Astrocyte (in vitro differentiated cells and primary cell): ENCODE data around the gene ZBTB37. TPM values are rescaled to one million over a fixed set of nuclear protein-coding genes. Genes with fewer than 3 reads are reported as not detected.
"Not testable (repeated sequence)": the region's sequence is repeated elsewhere in the genome, so short reads cannot be mapped to it uniquely, and the experiment has no call there.

Experiments
- DNase-seq: peaks from one replicate; pipeline ENCODE4 v3.0.0-alpha.2; 2010; ENCODE audit warnings: low read depth
- FAIRE-seq: peaks from 2 replicates; lab custom pipeline; 2011; peaks lifted over from hg19 to GRCh38; lab: Jason Lieb, UNC
- H2AFZ ChIP-seq: 2 replicates; pipeline ENCODE4 v1.6.0; 2012; ENCODE audit warnings: low read depth, low read length, inconsistent platforms
- H3K27ac ChIP-seq: 2 replicates; pipeline ENCODE4 v1.5.1; 2011; ENCODE audit warnings: low read depth, low read length, inconsistent platforms
- H3K27me3 ChIP-seq: 2 replicates; pipeline ENCODE4 v1.6.0; 2011; ENCODE audit warnings: low read length, inconsistent platforms; ENCODE audit not compliant: insufficient read depth
- H3K36me3 ChIP-seq: 2 replicates; pipeline ENCODE4 v1.5.1; 2011; ENCODE audit warnings: low read length, inconsistent platforms; ENCODE audit not compliant: insufficient read depth
- H3K4me1 ChIP-seq: 2 replicates; pipeline ENCODE4 v1.5.1; 2011; ENCODE audit warnings: low read length, inconsistent platforms; ENCODE audit not compliant: insufficient read depth
- H3K4me2 ChIP-seq: 2 replicates; pipeline ENCODE4 v1.6.0; 2012; ENCODE audit warnings: low read length, inconsistent platforms
- H3K4me3 ChIP-seq: 2 replicates; pipeline ENCODE4 v1.5.1; 2011; ENCODE audit warnings: low read depth, mild to moderate bottlenecking, low read length, inconsistent platforms; ENCODE audit not compliant: insufficient read depth
- H3K79me2 ChIP-seq: 2 replicates; pipeline ENCODE4 v1.6.0; 2012; ENCODE audit warnings: mild to moderate bottlenecking, low read length, inconsistent platforms; ENCODE audit not compliant: insufficient read depth
- H3K9ac ChIP-seq: 2 replicates; pipeline ENCODE4 v1.6.0; 2012; ENCODE audit warnings: mild to moderate bottlenecking, low read length, inconsistent platforms
- H3K9me3 ChIP-seq: 2 replicates; pipeline ENCODE4 v1.5.1; 2012; ENCODE audit warnings: low read depth, mild to moderate bottlenecking, low read length, inconsistent platforms; ENCODE audit not compliant: insufficient read depth
- H4K20me1 ChIP-seq: 2 replicates; pipeline ENCODE4 v1.6.0; 2012; ENCODE audit warnings: low read length, inconsistent platforms; ENCODE audit not compliant: insufficient read depth
- H3K27ac Mint-ChIP-seq: one replicate; pipeline ENCODE4 v1.8.0; 2021; ENCODE audit warnings: mild to moderate bottlenecking, mixed read lengths; ENCODE audit not compliant: unreplicated experiment
- H3K27me3 Mint-ChIP-seq: one replicate; pipeline ENCODE4 v1.8.0; 2021; ENCODE audit warnings: low read depth, mixed read lengths; ENCODE audit not compliant: unreplicated experiment
- H3K36me3 Mint-ChIP-seq: one replicate; pipeline ENCODE4 v1.8.0; 2021; ENCODE audit warnings: low read depth, mixed read lengths; ENCODE audit not compliant: unreplicated experiment
- H3K4me1 Mint-ChIP-seq: one replicate; pipeline ENCODE4 v1.8.0; 2021; ENCODE audit warnings: low read depth, mixed read lengths; ENCODE audit not compliant: unreplicated experiment
- H3K4me3 Mint-ChIP-seq: one replicate; pipeline ENCODE4 v1.8.0; 2021; ENCODE audit warnings: mild to moderate bottlenecking, moderate library complexity, mixed read lengths; ENCODE audit not compliant: unreplicated experiment
- H3K9me3 Mint-ChIP-seq: one replicate; pipeline ENCODE4 v1.8.0; 2021; ENCODE audit warnings: mild to moderate bottlenecking, mixed read lengths; ENCODE audit not compliant: unreplicated experiment
- EZH2 ChIP-seq: IDR thresholded peaks from 2 replicates; pipeline ENCODE4 v1.6.1; 2012; ENCODE audit warnings: mild to moderate bottlenecking, low read length, inconsistent platforms; ENCODE audit not compliant: insufficient read depth
- total RNA-seq: library from RNA; stranded (reverse); gene quantifications from 2 replicates; pipeline ENCODE4 v1.2.1, GENCODE V29; 2021
- TF ChIP-seq, protein P1 (sequence below): IDR thresholded peaks from 2 replicates; pipeline ENCODE4 v1.5.1; 2011; ENCODE audit warnings: low read depth, mild to moderate bottlenecking, inconsistent platforms, low read length, moderate library complexity; ENCODE audit not compliant: insufficient read depth

The ZBTB37 gene
- total RNA-seq, 1 donor from 2014 or later = 10.7 TPM

DNA sequence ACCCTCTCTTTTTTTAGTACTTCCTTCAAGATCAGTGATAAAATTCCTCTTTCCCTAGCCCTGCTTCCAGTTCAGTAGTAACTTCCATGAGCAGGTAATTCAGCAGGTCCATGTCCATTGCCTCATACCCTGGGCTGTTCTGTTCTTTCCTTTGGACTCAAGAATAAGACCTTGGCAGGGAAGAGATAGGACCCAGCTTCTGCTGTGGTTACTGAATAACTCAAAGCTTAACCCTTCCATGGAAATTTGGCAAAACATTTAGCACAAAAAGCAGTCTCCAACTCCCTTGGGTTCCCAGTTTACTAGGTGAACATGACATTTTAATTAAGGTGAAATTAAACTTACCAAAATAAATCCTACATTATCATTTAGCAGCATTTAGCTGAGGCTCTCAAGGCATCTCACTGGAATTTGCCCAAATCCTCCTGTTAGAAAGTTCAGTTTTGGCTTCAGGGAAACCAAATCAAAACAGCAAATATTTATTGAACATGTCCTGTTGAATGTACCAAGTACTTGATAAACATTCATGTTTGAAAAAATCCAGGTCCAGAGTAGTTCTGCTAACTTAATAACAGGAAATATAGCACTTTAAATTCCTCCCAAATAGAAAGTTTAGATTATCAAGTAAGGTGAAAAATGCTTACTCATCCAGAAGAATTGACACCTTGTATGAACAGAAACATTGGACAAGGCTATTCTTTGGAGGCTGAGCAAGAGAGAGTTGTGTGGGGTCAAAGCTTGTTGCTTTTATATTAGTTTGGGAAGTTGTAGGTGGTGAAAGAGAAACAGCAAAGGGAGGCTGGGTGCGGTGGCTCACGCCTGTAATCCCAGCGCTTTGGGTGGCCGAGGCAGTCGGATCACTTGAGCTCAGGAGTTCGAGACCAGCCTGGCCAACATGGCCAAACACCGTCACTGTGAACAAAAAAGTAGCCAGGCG, 57.4 kb downstream of the ZBTB37 start:
- Histone ChIP-seq H4K20me1 (no peaks in the 10 kb centered on the region), H3K4me3 (no peak overlapping the region), H3K9ac (no peak overlapping the region), H3K27ac (no peak overlapping the region), H2AFZ (no peak overlapping the region), H3K36me3 (no peaks in the 10 kb centered on the region), H3K4me2 (no peak overlapping the region), H3K4me1 (no peaks in the 10 kb centered on the region), H3K79me2 (no peaks in the 10 kb centered on the region), H3K27me3 (peaks cover 3% of the 10 kb centered on the region), H3K9me3 (no peaks in the 10 kb centered on the region)
- peaks cover 3% of the 10 kb centered on the region for H3K4me1 Mint-ChIP-seq
- TF ChIP-seq, protein P1, sequence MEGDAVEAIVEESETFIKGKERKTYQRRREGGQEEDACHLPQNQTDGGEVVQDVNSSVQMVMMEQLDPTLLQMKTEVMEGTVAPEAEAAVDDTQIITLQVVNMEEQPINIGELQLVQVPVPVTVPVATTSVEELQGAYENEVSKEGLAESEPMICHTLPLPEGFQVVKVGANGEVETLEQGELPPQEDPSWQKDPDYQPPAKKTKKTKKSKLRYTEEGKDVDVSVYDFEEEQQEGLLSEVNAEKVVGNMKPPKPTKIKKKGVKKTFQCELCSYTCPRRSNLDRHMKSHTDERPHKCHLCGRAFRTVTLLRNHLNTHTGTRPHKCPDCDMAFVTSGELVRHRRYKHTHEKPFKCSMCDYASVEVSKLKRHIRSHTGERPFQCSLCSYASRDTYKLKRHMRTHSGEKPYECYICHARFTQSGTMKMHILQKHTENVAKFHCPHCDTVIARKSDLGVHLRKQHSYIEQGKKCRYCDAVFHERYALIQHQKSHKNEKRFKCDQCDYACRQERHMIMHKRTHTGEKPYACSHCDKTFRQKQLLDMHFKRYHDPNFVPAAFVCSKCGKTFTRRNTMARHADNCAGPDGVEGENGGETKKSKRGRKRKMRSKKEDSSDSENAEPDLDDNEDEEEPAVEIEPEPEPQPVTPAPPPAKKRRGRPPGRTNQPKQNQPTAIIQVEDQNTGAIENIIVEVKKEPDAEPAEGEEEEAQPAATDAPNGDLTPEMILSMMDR = no peak
- TF ChIP-seq EZH2 = no peak
- peaks cover 5% of the 10 kb centered on the region for H3K36me3 Mint-ChIP-seq
- FAIRE-seq (no peak), DNase-seq (no peak)
- peaks cover 4% of the 10 kb centered on the region for H3K9me3 Mint-ChIP-seq
- H3K4me3 Mint-ChIP-seq = no peak overlapping the region
- peaks cover 1% of the 10 kb centered on the region for H3K27me3 Mint-ChIP-seq
- H3K27ac Mint-ChIP-seq = peak overlapping the region; percentile 62

DNA sequence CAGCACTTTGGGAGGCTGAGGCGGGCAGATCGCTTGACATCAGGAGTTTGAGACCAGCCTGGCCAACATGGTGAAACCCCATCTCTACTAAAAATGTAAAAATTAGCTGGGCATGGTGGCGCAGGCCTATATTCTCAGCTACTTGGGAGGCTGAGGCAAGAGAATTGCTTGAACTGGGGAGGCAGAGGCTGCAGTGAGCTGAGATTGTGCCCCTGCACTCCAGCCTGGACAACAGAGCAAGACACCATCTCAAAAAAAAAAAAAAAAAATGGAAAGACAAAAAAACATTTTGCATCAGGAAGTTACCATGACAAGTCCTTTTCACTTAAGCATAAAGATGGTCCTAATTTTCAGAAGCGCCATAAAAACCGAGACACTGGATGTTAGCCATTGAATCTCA, 62.4 kb downstream of the ZBTB37 start:
- H3K4me2 ChIP-seq, H3K4me3 Mint-ChIP-seq, H3K27me3 ChIP-seq, FAIRE-seq, H3K9ac ChIP-seq, H3K4me1 ChIP-seq, H3K27ac Mint-ChIP-seq, H3K27ac ChIP-seq, H3K9me3 ChIP-seq, H2AFZ ChIP-seq, H3K36me3 ChIP-seq, H3K36me3 Mint-ChIP-seq, DNase-seq, H3K4me3 ChIP-seq, H3K79me2 ChIP-seq, H3K27me3 Mint-ChIP-seq, H4K20me1 ChIP-seq, H3K9me3 Mint-ChIP-seq: not testable (repeated sequence)
- peaks cover 10% of the 10 kb centered on the region for H3K4me1 Mint-ChIP-seq

DNA sequence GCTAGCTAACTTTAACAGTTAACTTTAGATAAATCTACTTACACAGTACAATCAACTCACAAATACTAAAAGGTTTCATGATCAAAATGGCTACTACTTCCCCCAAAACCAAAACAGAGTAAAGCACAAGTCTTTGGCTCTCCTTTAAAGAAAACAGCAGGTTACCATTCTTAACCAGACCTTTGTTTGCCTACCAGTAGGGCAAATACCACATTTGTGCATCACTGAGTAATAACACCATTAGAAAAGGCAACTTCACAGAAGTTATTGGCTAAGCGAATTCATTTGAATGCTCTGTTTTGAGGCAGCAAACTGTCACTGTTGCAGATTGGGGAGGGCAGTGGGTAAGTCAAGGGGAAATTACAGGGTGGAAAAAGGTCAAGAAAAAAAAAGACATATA, 66.3 kb downstream of the ZBTB37 start:
- no peak overlapping the region for H3K27ac ChIP-seq
- H3K4me1 Mint-ChIP-seq = peaks cover 7% of the 10 kb centered on the region
- no peaks in the 10 kb centered on the region for H4K20me1 ChIP-seq
- no peak overlapping the region for H3K9ac ChIP-seq
- no peak for FAIRE-seq
- no peak overlapping the region for H3K4me3 Mint-ChIP-seq
- H3K27ac Mint-ChIP-seq = no peak overlapping the region
- no peaks in the 10 kb centered on the region for H3K4me1 ChIP-seq
- no peaks in the 10 kb centered on the region for H3K9me3 ChIP-seq
- no peaks in the 10 kb centered on the region for H3K27me3 Mint-ChIP-seq
- H3K36me3 Mint-ChIP-seq = peaks cover 1% of the 10 kb centered on the region
- no peak overlapping the region for H3K4me2 ChIP-seq
- H3K36me3 ChIP-seq = peaks cover 27% of the 10 kb centered on the region
- H2AFZ ChIP-seq = no peak overlapping the region
- no peaks in the 10 kb centered on the region for H3K9me3 Mint-ChIP-seq
- TF ChIP-seq, protein P1 = no peak
- TF ChIP-seq EZH2 = no peak
- H3K79me2 ChIP-seq = no peaks in the 10 kb centered on the region
- no peak for DNase-seq
- H3K4me3 ChIP-seq = no peak overlapping the region
- no peaks in the 10 kb centered on the region for H3K27me3 ChIP-seq
